Measurements from ENCODE around the gene PIEZO2. TPM values are rescaled to one million over a fixed set of nuclear protein-coding genes. Genes with fewer than 3 reads are reported as not detected.

PIEZO2 gene
- total and polyA plus RNA-seq, 2 of the 8 experiments (the other 6 are each of a cell fraction or from before 2014, with no cell fraction given): 4.7 to 16.5 TPM

DNA sequence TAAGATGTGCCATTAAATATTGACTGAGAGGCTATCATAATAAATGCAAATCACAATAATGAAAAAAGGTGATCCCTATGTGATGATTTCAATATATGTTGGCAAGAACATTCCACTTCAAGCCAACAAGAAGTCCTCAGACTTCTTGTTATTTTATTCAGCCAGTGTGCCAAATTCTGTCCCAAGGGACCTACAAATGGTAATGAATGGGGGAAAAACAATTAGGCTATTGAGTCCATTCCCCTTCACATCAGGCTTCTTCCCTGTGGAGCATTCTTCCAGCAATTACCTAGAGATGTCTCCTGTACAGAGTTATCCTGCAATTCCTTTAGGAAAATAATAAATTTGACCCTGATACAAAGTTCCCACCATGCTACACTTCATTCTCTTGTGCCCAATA is 144.4 kb downstream of the PIEZO2 start (continued):
- TF ChIP-seq, protein P1, sequence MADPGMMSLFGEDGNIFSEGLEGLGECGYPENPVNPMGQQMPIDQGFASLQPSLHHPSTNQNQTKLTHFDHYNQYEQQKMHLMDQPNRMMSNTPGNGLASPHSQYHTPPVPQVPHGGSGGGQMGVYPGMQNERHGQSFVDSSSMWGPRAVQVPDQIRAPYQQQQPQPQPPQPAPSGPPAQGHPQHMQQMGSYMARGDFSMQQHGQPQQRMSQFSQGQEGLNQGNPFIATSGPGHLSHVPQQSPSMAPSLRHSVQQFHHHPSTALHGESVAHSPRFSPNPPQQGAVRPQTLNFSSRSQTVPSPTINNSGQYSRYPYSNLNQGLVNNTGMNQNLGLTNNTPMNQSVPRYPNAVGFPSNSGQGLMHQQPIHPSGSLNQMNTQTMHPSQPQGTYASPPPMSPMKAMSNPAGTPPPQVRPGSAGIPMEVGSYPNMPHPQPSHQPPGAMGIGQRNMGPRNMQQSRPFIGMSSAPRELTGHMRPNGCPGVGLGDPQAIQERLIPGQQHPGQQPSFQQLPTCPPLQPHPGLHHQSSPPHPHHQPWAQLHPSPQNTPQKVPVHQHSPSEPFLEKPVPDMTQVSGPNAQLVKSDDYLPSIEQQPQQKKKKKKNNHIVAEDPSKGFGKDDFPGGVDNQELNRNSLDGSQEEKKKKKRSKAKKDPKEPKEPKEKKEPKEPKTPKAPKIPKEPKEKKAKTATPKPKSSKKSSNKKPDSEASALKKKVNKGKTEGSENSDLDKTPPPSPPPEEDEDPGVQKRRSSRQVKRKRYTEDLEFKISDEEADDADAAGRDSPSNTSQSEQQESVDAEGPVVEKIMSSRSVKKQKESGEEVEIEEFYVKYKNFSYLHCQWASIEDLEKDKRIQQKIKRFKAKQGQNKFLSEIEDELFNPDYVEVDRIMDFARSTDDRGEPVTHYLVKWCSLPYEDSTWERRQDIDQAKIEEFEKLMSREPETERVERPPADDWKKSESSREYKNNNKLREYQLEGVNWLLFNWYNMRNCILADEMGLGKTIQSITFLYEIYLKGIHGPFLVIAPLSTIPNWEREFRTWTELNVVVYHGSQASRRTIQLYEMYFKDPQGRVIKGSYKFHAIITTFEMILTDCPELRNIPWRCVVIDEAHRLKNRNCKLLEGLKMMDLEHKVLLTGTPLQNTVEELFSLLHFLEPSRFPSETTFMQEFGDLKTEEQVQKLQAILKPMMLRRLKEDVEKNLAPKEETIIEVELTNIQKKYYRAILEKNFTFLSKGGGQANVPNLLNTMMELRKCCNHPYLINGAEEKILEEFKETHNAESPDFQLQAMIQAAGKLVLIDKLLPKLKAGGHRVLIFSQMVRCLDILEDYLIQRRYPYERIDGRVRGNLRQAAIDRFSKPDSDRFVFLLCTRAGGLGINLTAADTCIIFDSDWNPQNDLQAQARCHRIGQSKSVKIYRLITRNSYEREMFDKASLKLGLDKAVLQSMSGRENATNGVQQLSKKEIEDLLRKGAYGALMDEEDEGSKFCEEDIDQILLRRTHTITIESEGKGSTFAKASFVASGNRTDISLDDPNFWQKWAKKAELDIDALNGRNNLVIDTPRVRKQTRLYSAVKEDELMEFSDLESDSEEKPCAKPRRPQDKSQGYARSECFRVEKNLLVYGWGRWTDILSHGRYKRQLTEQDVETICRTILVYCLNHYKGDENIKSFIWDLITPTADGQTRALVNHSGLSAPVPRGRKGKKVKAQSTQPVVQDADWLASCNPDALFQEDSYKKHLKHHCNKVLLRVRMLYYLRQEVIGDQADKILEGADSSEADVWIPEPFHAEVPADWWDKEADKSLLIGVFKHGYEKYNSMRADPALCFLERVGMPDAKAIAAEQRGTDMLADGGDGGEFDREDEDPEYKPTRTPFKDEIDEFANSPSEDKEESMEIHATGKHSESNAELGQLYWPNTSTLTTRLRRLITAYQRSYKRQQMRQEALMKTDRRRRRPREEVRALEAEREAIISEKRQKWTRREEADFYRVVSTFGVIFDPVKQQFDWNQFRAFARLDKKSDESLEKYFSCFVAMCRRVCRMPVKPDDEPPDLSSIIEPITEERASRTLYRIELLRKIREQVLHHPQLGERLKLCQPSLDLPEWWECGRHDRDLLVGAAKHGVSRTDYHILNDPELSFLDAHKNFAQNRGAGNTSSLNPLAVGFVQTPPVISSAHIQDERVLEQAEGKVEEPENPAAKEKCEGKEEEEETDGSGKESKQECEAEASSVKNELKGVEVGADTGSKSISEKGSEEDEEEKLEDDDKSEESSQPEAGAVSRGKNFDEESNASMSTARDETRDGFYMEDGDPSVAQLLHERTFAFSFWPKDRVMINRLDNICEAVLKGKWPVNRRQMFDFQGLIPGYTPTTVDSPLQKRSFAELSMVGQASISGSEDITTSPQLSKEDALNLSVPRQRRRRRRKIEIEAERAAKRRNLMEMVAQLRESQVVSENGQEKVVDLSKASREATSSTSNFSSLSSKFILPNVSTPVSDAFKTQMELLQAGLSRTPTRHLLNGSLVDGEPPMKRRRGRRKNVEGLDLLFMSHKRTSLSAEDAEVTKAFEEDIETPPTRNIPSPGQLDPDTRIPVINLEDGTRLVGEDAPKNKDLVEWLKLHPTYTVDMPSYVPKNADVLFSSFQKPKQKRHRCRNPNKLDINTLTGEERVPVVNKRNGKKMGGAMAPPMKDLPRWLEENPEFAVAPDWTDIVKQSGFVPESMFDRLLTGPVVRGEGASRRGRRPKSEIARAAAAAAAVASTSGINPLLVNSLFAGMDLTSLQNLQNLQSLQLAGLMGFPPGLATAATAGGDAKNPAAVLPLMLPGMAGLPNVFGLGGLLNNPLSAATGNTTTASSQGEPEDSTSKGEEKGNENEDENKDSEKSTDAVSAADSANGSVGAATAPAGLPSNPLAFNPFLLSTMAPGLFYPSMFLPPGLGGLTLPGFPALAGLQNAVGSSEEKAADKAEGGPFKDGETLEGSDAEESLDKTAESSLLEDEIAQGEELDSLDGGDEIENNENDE (IDR thresholded peaks at IDR 0.05; ENCODE audit: insufficient replicate concordance, low read length): no peak
